ENCODE measurements around the gene FAM114A1.

- TF ChIP-seq CTCF (conservative IDR thresholded peaks at IDR 0.05; ENCODE audit: low read depth, low read length) (no peak), FOS (IDR thresholded peaks at IDR 0.05; ENCODE audit: low read depth, low read length) (no peak), POLR2A (IDR thresholded peaks at IDR 0.05; ENCODE audit: low read depth, low read length) (no peak), USF2 (IDR thresholded peaks at IDR 0.05; ENCODE audit: low read depth, low read length) (no peak), RCOR1 (IDR thresholded peaks at IDR 0.05; ENCODE audit: insufficient replicate concordance, low read length) (no peak), RAD21 (IDR thresholded peaks at IDR 0.05; ENCODE audit: low read length) (no peak), MXI1 (IDR thresholded peaks at IDR 0.05; ENCODE audit: borderline replicate concordance, low read depth, low read length) (no peak), CEBPB (IDR thresholded peaks at IDR 0.05; ENCODE audit: low read depth, low read length) (no peak), CHD1 (IDR thresholded peaks at IDR 0.05; ENCODE audit: low read depth, low read length) (no peak), MAZ (IDR thresholded peaks at IDR 0.05; ENCODE audit: borderline replicate concordance, low read depth, low read length) (no peak)
Measured at GRCh38 chr4:38902221-38902620, 34.6 kb downstream of the FAM114A1 start.
